SU-DHL-6 (cell line): ENCODE data around the gene CRADD.

ENCODE experiments used
- CTCF ChIP-seq: fragments of 200-600 bp; sonication (generic); IDR thresholded peaks from one replicate; pipeline ENCODE4 v1.5.1; 2017; ENCODE audit warnings: antibody characterized with exemption, mild to moderate bottlenecking, low read length, moderate library complexity; ENCODE audit not compliant: insufficient read depth, poor library complexity, severe bottlenecking
- EZH2phosphoT487 ChIP-seq: fragments of 200-600 bp; sonication (generic), shearing (Covaris generic); conservative IDR thresholded peaks from 2 replicates; pipeline ENCODE4 v1.6.1; 2018; ENCODE audit warnings: mild to moderate bottlenecking, antibody characterized with exemption, low read length, moderate library complexity, mixed read lengths

- TF ChIP-seq CTCF (no peak), EZH2phosphoT487 (no peak)
These were observed 215.5 kb downstream of the CRADD start for GRCh38 chr12:93892423-93893268.
